HEK293T (cell line): ENCODE measurements around the gene DRD1.

Experiments
- ARNT ChIP-seq: fragments of 450-650 bp; IDR thresholded peaks from 2 replicates; pipeline ENCODE4 v1.6.1; 2017; ENCODE audit warnings: mild to moderate bottlenecking
- BHLHE40 ChIP-seq: fragments of 450-650 bp; IDR thresholded peaks from 2 replicates; pipeline ENCODE4 v1.6.1; 2016; ENCODE audit warnings: mild to moderate bottlenecking, moderate library complexity, borderline replicate concordance
- CTBP1 ChIP-seq: fragments of 450-650 bp; IDR thresholded peaks from 2 replicates; pipeline ENCODE4 v1.6.1; 2016; ENCODE audit warnings: borderline replicate concordance
- ELF4 ChIP-seq: fragments of 450-650 bp; IDR thresholded peaks from 2 replicates; pipeline ENCODE4 v1.6.1; 2017; ENCODE audit warnings: antibody characterized with exemption
- FOXA1 ChIP-seq: fragments of 450-650 bp; IDR thresholded peaks from 2 replicates; pipeline ENCODE4 v1.6.1; 2016; ENCODE audit warnings: mild to moderate bottlenecking
- FOXK2 ChIP-seq: fragments of 450-650 bp; IDR thresholded peaks from 2 replicates; pipeline ENCODE4 v1.6.1; 2016; ENCODE audit warnings: mild to moderate bottlenecking
- FOXM1 ChIP-seq: fragments of 450-650 bp; IDR thresholded peaks from 2 replicates; pipeline ENCODE4 v1.6.1; 2017; ENCODE audit warnings: mild to moderate bottlenecking, borderline replicate concordance
- HDGF ChIP-seq: fragments of 450-650 bp; IDR thresholded peaks from 2 replicates; pipeline ENCODE4 v1.6.1; 2017; ENCODE audit warnings: antibody characterized with exemption, borderline replicate concordance
- LEF1 ChIP-seq: fragments of 450-650 bp; IDR thresholded peaks from 2 replicates; pipeline ENCODE4 v1.6.1; 2017; ENCODE audit warnings: mild to moderate bottlenecking, borderline replicate concordance
- NFRKB ChIP-seq: fragments of 450-650 bp; IDR thresholded peaks from 2 replicates; pipeline ENCODE4 v1.6.1; 2016; ENCODE audit warnings: mild to moderate bottlenecking, moderate library complexity
- PKNOX1 ChIP-seq: fragments of 450-650 bp; IDR thresholded peaks from 2 replicates; pipeline ENCODE4 v1.6.1; 2016
- SP1 ChIP-seq: fragments of 450-650 bp; IDR thresholded peaks from 2 replicates; pipeline ENCODE4 v1.6.1; 2017
- SUZ12 ChIP-seq: fragments of 450-650 bp; IDR thresholded peaks from 2 replicates; pipeline ENCODE4 v1.6.1; 2016; ENCODE audit warnings: mild to moderate bottlenecking
- TARDBP ChIP-seq: fragments of 450-650 bp; IDR thresholded peaks from 2 replicates; pipeline ENCODE4 v1.6.1; 2016

- TF ChIP-seq NFRKB = no peak
- TF ChIP-seq FOXA1 = no peak
- no peak for TF ChIP-seq SUZ12
- no peak for TF ChIP-seq CTBP1
- no peak for TF ChIP-seq FOXM1
- TF ChIP-seq ARNT = no peak
- TF ChIP-seq SP1 = no peak
- no peak for TF ChIP-seq BHLHE40
- TF ChIP-seq PKNOX1 = no peak
- no peak for TF ChIP-seq TARDBP
- TF ChIP-seq FOXK2 = no peak
- no peak for TF ChIP-seq LEF1
- no peak for TF ChIP-seq HDGF
- no peak for TF ChIP-seq ELF4
Measured at GRCh38 chr5:175475248-175475647, 31.3 kb upstream of the DRD1 start.
